Thyroid gland (tissue), 4 donors: Measurements from ENCODE around the gene CASP10.

Experiments used
- POLR2A ChIP-seq, 2 donors: fragments of 450-650 bp; IDR thresholded peaks; one replicate each; pipeline ENCODE4 v1.6.1; 2017; ENCODE audit warnings: antibody characterized with exemption in 2 of 2, mild to moderate bottlenecking in 2 of 2, moderate library complexity in 1 of 2
- TF ChIP-seq, protein P1 (sequence below), 6 experiments: fragments of 200-600 bp in 3 of 6; fragments of 450-650 bp in 3 of 6; sonication (generic) in 3 of 6; IDR thresholded peaks; one replicate each; pipeline ENCODE4 v1.5.1; 2016 to 2019; ENCODE audit warnings: antibody characterized with exemption in 6 of 6, mild to moderate bottlenecking in 2 of 6, inconsistent platforms in 1 of 6, moderate library complexity in 1 of 6

DNA sequence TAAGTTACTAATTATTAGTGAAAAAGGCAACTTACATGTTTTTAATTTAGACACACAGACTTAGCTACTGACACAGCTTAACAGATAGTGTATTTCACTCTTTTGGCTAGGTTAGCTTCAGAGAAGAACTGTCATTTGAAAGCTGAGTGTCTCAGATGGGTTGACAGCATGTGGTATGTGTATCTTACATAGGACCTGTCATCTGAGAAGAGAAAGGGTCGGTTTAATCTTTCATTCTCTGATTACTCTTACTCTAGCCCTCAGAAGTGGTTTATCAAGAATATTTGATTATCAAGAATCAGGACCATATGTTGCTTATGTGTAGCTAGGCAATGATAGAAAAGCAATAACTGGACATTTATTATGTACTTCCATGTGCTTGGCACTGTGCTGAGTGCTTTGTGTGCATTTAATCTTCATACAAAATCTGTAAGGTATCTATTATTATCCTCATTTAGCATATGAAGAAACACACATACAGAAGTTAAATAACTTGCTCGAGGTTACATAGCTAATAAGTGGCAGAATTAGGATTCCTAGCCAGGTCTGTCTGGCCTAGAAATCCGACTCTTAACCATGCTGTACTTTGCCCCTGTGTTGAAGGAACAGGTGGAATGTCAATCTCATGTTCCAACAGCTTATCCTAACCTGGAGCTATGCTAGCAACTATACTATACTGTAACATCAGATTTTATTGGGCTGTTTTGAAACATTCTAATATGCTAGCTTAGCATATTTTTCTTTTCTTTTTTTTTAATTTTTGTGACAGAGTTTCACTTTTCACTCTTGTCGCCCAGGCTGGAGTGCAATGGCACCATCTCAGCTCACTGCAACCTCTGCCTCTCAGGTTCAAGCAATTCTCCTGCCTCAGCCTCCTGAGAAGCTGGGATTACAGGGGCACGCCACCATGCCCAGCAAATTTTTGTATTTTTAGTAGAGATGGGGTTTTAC, 38.6 kb upstream of the CASP10 start:
- TF ChIP-seq, protein P1, sequence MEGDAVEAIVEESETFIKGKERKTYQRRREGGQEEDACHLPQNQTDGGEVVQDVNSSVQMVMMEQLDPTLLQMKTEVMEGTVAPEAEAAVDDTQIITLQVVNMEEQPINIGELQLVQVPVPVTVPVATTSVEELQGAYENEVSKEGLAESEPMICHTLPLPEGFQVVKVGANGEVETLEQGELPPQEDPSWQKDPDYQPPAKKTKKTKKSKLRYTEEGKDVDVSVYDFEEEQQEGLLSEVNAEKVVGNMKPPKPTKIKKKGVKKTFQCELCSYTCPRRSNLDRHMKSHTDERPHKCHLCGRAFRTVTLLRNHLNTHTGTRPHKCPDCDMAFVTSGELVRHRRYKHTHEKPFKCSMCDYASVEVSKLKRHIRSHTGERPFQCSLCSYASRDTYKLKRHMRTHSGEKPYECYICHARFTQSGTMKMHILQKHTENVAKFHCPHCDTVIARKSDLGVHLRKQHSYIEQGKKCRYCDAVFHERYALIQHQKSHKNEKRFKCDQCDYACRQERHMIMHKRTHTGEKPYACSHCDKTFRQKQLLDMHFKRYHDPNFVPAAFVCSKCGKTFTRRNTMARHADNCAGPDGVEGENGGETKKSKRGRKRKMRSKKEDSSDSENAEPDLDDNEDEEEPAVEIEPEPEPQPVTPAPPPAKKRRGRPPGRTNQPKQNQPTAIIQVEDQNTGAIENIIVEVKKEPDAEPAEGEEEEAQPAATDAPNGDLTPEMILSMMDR (IDR thresholded peaks at IDR 0.05) = no peak
- TF ChIP-seq POLR2A (IDR thresholded peaks at IDR 0.05) = no peak
